CD4-positive, alpha-beta T cell treated with Interleukin-21 for 1 hour (primary cell): ENCODE measurements around the gene COG3.

Experiments
- DNase-seq: peaks from one replicate; pipeline ENCODE4 v3.0.0-alpha.2; 2020

COG3 gene

GRCh38 chr13:45448965-45449559 lies 15.7 kb upstream of the COG3 start:
- DNase-seq: no peak

- DNase-seq: no peak
These were observed 13.5 kb upstream of the COG3 start for GRCh38 chr13:45451282-45451681.

- DNase-seq: no peak
These were observed 10.5 kb upstream of the COG3 start for GRCh38 chr13:45454204-45454603.

- no peak for DNase-seq
These were observed 8.4 kb upstream of the COG3 start for GRCh38 chr13:45456196-45456972.

- DNase-seq: no peak
These were observed 525 bp upstream of the COG3 start for GRCh38 chr13:45464141-45464686.

- no peak for DNase-seq
These were observed 1.6 kb downstream of the COG3 start for GRCh38 chr13:45466359-45466758.

- DNase-seq: no peak
These were observed 3.9 kb downstream of the COG3 start for GRCh38 chr13:45468635-45469034.

GRCh38 chr13:45472171-45472705 lies 7.5 kb downstream of the COG3 start:
- DNase-seq: no peak

- DNase-seq: peak; percentile 30
These were observed 8.9 kb downstream of the COG3 start for GRCh38 chr13:45473627-45474026.

GRCh38 chr13:45474584-45475454 lies 10.1 kb downstream of the COG3 start:
- DNase-seq: no peak

- DNase-seq: no peak
These were observed 14.9 kb downstream of the COG3 start for GRCh38 chr13:45479661-45480060.

GRCh38 chr13:45481688-45482087 lies 16.9 kb downstream of the COG3 start:
- DNase-seq: no peak

- no peak for DNase-seq
These were observed 17.9 kb downstream of the COG3 start for GRCh38 chr13:45482571-45483173.

- DNase-seq: no peak
These were observed 22.9 kb downstream of the COG3 start for GRCh38 chr13:45487604-45488003.

GRCh38 chr13:45490068-45490467 lies 25.3 kb downstream of the COG3 start:
- peak; percentile 39 for DNase-seq

GRCh38 chr13:45492538-45492937 lies 27.8 kb downstream of the COG3 start:
- no peak for DNase-seq

GRCh38 chr13:45496942-45497341 lies 32.2 kb downstream of the COG3 start:
- no peak for DNase-seq

- no peak for DNase-seq
These were observed 35.9 kb downstream of the COG3 start for GRCh38 chr13:45500492-45501174.

- no peak for DNase-seq
These were observed 36.4 kb downstream of the COG3 start for GRCh38 chr13:45501175-45501526.

GRCh38 chr13:45503658-45504057 lies 38.9 kb downstream of the COG3 start:
- DNase-seq: no peak

- DNase-seq: no peak
These were observed 42.1 kb downstream of the COG3 start for GRCh38 chr13:45506811-45507210.

- no peak for DNase-seq
These were observed 44.0 kb downstream of the COG3 start for GRCh38 chr13:45508776-45509175.
